Amniotic stem cell (primary cell): Measurements from ENCODE around the gene RBFOX2.
A peak's percentile ranks its signal among the peaks of the same experiment; 100 is the strongest.
"Not testable (repeated sequence)": the region's sequence is repeated elsewhere in the genome, so short reads cannot be mapped to it uniquely, and the experiment has no call there.

Source experiments
- DNase-seq: peaks from one replicate; lab custom pipeline; 2025; lab: John Stamatoyannopoulos, UW

The RBFOX2 gene

GRCh38 chr22:36042240-36042639 is 13.6 kb upstream of the RBFOX2 start:
- no peak for DNase-seq

- no peak for DNase-seq
These were observed 10.5 kb upstream of the RBFOX2 start for GRCh38 chr22:36039125-36039524.

- DNase-seq = no peak
These were observed 8.6 kb upstream of the RBFOX2 start for GRCh38 chr22:36037102-36037758.

GRCh38 chr22:36036167-36036624 is 7.6 kb upstream of the RBFOX2 start:
- DNase-seq = no peak

GRCh38 chr22:36032611-36033010 is 4.0 kb upstream of the RBFOX2 start:
- DNase-seq = no peak

- DNase-seq = no peak
These were observed 757 bp upstream of the RBFOX2 start for GRCh38 chr22:36029406-36029755.

GRCh38 chr22:36027935-36028645 is 534 bp downstream of the RBFOX2 start:
- DNase-seq = no peak

- no peak for DNase-seq
These were observed 1.1 kb downstream of the RBFOX2 start for GRCh38 chr22:36027579-36027934.

GRCh38 chr22:36026741-36027140 is 1.9 kb downstream of the RBFOX2 start:
- no peak for DNase-seq

- DNase-seq = no peak
These were observed 5.9 kb downstream of the RBFOX2 start for GRCh38 chr22:36022697-36023096.

GRCh38 chr22:36022162-36022561 is 6.5 kb downstream of the RBFOX2 start:
- DNase-seq = no peak

- DNase-seq = no peak
These were observed 6.9 kb downstream of the RBFOX2 start for GRCh38 chr22:36021606-36022153.

- not testable (repeated sequence) for DNase-seq
These were observed 7.8 kb downstream of the RBFOX2 start for GRCh38 chr22:36020865-36021264.

GRCh38 chr22:36017651-36018091 is 11.0 kb downstream of the RBFOX2 start:
- DNase-seq = no peak

GRCh38 chr22:36016684-36017083 is 11.9 kb downstream of the RBFOX2 start:
- DNase-seq = no peak

- no peak for DNase-seq
These were observed 12.7 kb downstream of the RBFOX2 start for GRCh38 chr22:36015811-36016529.

GRCh38 chr22:36015155-36015810 is 13.3 kb downstream of the RBFOX2 start:
- DNase-seq = no peak

- DNase-seq = no peak
These were observed 14.0 kb downstream of the RBFOX2 start for GRCh38 chr22:36014546-36015074.

- no peak for DNase-seq
These were observed 16.3 kb downstream of the RBFOX2 start for GRCh38 chr22:36012332-36012731.

- DNase-seq = peak; percentile 58
These were observed 17.7 kb downstream of the RBFOX2 start for GRCh38 chr22:36010882-36011281.

GRCh38 chr22:36010090-36010489 is 18.5 kb downstream of the RBFOX2 start:
- DNase-seq = no peak

- no peak for DNase-seq
These were observed 19.5 kb downstream of the RBFOX2 start for GRCh38 chr22:36009085-36009484.
